Dermis microvascular lymphatic vessel endothelial cell (primary cell): ENCODE data around the gene COL4A5. TPM values are rescaled to one million over a fixed set of nuclear protein-coding genes. Genes with fewer than 3 reads are reported as not detected.
"Not testable (repeated sequence)": the region's sequence is repeated elsewhere in the genome, so short reads cannot be mapped to it uniquely, and the experiment has no call there.

Source experiments
- DNase-seq, 2 donors: peaks; one replicate each; pipeline versions ENCODE4 v3.0.0 to v3.0.0-alpha.2; 2010; ENCODE audit warnings: low read depth in 2 of 2
- total RNA-seq: library from RNA; depleted of rRNA; stranded (reverse); fragments of >200 nt; gene quantifications from 2 replicates; pipeline ENCODE4 v1.2.1, GENCODE V29; 2014

Gene COL4A5
- total RNA-seq, 1 donor from 2014 or later, result 30.7 TPM

DNA sequence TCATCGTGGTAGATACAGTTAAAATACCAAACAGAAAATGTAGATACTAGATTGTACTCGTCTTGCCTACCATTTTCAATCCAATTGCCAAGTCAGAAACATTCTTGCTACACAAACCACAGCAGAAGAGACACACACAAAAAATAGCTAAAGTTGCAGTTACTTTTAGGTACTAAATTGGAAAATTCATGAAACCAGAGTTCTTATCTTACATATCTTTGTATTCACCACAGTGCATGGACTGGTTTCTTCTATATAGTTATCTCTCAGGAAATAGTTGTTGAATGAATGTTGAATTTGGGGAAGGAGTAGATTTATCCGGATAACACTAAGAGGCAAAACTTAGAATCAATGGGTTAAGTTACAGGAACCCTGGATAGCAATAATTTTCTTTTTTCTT, 14.2 kb downstream of the COL4A5 start:
- DNase-seq, result no peak

DNA sequence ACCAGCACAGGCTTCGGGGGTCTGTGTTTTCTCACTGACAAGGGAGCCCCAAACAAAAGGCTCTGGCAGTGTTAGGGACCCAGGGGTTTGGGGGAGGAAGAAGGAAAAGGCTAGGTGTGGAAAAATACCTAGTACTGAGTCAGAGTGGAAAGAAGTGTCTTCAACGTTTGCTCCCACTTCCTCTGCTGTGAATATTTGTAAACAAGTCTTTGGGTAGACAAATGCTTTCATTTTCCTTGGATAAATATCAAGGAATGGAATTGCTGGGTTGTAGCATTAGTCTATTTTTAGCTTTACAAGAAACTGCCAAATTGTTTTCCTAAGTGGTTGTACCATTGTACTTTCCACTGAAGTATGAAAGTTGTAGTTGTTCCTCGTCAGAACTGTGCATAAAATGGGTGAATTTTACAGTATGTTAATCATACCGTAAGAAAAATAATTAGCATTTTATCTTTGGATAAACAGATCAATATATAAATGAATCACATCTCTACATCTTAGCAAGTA, 17.4 kb downstream of the COL4A5 start:
- DNase-seq, result no peak

DNA sequence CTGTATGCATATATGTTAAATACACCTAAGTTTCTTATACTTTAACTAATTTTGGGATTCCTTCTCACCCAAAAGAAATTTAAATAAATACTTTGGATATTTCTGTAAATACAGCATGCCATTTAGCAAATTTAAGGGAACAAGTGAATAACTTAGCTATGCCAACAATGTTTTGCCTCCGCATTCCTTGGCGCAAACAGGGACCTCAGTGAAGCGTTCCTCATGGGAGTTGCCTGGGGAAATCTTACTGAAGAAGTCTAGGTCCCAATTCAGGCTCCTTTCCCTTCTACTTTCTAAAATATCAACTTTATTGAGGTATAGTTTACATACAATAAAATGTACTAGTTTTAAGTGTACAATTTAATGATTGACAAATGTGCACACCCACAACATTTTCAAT, 25.0 kb downstream of the COL4A5 start:
- no peak for DNase-seq

DNA sequence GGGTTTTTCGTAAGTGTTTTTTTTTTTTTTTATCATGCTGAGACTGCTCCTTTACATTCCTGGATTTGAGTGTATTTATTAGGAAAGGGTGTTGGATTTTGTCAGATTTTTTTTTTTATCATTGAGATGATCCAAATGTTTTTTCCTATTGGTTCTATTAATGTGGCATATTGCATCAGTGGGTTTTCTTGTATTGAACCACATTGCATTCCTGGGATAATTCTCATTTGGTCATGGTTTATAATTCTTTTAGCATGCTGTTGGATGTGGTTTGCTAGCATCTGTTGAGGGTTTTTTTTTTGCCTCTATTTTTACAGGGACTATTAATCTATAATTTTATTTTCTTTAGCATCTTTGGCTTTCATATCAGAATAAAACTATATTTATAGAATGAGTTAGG, 28.8 kb downstream of the COL4A5 start:
- no peak for DNase-seq

DNA sequence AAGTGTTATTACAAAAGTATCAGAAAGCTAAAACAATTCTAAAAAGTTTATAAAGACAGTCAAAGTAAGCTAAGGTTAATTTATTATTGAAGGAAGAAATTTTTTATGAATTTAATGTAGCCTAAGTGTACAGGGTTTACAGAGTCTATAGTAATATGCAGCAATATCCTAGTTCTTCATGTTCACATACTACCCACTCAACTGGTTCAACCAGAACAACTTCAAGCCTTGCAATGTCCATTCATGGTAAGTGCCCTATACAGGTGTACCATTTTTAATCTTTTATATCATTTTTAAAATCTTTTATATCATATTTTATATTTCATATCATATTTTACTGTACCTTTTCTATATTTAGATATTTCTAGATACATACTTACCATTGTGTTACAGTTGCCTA, 34.3 kb downstream of the COL4A5 start:
- DNase-seq, result no peak

DNA sequence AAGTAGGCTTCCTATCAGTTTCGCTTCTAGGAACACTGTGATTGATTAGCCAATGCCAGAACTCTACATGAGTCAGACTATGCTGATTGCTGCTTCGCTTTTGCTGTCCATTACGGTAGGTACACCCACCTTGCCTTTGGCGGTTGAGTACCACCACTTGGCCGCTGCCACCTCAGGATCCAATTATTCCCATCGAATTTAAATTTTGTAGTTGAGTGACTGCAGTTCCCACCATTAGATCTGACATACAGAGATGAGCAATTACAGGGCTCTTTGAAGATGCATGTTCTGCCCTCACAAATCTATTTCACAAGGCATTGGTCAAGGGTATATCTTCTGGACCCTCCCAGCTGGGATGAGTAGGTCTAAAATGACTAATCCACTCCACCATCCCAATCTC, 41.9 kb downstream of the COL4A5 start:
- not testable (repeated sequence) for DNase-seq

DNA sequence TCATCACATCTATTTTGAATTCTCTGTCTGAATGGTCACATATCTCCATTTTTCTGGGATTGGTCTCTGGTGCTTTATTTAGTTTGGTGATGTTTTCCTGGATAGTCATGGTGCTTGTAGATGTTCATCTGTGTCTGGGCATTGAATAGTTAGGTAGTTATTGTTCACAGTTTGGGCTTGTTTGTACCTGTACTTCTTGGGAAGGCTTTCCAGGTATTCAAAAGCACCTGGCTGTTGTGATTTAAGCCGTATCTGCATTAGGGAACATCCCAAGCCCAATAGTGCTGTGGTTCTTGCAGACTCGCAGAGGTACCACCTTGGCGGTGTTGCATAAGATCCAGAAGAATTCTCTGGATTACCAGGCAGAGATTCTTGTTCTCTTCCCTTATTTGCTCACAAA, 44.6 kb downstream of the COL4A5 start:
- no peak for DNase-seq

DNA sequence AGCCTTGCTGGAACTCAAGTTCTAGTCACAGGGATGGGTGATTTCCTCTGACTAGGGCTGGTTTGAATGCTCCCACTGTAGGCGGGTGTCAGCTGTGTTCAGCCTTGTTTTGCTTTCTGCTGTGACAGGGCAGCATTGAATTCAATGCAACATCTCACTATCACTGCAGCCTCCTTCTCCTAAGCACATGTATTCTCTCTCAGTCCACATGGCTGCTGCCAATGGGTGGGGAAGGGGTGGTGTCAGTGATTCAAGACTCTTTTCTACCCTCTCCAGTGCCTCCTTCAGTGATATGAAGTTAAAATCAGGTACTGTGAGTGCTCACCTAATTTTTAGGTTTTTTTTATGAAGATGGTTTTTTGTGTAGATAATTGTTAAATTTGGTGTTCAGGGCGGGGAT, 46.3 kb downstream of the COL4A5 start:
- no peak for DNase-seq

DNA sequence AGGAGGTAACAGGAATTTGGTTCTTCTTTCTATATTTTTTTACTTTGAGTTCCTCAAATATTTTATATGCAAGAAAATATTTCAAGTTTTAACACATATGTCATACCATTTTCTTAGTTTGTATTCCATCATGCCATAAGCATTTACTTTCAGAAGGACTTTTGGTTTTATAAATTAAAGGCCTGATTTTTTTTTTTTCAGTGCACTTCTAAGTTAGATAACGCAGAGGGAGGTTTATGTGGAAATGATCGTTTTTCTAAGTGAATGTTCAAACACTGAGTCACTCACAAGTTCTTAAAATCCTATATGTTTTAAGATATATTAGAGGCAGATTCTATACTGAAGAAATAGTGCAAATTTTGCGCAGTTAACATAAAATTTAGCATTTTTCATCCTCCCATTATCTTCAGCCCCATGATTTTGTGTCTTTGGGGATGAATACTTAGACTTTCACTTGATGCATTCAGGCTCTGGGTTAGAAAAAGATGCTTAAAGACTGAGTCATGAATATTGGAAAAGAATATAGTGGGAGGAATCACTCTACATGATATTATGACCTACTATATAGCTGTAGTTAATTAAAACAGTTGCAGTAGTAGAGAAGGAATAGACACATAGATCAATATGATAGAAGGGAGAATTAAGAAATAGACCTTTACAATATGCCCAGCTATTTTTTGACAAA, 54.9 kb downstream of the COL4A5 start:
- DNase-seq, result no peak

DNA sequence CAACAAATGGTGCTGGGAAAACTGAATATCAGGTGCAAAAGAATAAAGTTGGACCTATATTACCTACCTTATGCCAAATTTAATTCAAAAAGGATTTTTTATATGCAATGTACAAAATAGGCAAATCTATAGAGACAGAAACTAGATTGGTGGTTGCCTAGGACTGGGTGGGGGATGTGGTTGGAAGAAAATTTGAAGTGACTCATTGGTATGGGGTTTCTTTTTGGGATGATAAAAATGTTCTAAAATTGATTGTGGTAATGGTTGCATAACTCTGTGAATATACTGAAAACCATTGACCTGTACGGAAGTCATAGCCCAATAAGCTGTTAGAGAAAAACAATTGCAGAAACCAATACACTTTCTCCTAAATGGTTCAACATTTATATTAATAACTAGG, 72.1 kb downstream of the COL4A5 start:
- no peak for DNase-seq

DNA sequence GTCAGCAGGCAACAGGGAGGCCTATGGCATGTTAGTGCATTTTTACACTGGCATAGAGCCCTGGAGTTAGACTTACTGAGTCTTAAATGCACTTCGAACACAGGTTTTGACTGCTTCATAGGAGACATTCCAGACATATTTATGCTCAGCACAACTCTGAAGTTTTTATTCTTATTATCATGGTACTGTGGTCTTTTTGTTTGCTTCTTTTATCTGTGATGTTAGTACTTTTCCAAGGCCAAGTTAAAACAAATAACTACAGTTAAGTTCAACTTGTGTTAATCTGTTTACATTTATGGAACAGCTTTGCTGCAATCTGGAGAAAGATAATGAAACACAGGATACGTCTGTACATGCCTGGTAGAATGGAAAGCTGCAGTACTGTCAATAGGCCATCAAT, 76.5 kb downstream of the COL4A5 start:
- DNase-seq, result peak in 1 of 2 donors; percentile 32

DNA sequence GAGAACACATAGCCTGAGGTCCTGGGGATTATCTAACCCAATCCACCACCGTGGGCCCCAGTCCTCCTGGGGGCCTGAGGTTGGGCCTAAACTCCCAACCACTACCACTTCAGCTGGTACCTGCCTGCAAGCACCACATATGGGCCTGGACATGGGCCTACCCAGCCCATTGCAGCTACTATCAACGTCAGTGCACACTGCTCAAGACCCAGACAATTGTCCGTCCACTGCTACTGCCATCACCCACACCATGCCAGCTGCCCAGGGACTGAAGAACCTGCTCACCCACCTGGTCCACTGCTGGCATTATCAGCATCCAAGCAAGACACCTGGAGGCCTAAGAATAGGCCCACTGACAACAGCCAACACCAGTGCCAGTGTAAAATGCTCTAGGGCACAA, 88.1 kb downstream of the COL4A5 start:
- DNase-seq, result no peak

DNA sequence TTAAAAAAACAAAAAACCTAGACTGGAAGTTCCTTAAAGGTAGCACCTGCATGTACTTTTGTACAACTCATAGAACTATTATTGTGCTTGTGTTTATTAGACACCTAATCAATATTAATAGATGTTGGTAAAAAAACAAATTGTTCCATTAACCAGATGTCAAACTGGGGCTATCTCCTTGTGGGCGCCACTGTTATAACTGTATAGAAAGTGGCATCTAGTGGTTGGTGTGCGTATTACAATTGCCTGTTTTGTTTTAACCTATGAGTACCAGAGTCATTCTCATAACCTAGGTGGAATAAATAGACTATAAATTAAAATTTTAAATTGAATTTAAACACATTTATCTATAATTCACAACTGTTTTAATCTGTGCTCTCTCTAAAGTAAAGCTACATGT, 97.4 kb downstream of the COL4A5 start:
- peak; percentile 30 to 54 for DNase-seq

DNA sequence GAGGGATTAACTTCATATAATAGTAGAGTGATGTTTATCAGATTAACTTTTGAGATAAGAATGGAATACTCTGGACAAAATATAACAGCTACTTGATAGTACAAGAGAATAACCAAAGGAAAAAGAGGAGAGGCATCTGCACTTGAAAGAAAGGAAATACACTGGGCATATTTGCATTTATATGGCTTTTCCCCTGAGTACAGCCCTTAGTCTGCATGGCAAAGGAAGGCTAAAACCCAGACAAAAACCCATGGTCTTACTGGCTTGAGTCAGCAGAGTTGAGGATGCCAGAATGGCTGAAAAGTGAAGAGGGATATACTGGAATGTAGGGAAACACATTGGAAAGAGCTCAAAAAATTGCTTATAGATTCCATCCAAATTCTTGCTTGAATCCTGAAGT, 101.6 kb downstream of the COL4A5 start:
- no peak for DNase-seq

DNA sequence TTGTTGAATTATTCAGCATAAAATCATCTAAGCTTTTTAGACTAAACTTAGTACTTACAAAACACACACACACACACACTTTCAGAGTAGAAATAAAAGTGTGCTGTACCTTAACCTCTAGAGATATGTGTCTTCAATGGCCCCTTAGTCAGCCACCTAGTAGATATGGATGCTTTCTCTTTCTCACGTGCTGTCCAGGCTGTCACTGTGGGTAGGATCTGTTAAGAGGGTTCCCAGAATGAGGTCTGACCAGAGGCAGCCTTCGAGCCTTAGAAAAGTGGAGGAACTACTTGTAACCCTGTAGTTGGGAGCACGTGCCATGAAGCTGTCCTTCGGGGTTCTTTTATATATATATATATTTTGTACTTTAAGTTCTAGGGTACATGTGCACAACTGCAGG, 117.9 kb downstream of the COL4A5 start:
- no peak for DNase-seq

DNA sequence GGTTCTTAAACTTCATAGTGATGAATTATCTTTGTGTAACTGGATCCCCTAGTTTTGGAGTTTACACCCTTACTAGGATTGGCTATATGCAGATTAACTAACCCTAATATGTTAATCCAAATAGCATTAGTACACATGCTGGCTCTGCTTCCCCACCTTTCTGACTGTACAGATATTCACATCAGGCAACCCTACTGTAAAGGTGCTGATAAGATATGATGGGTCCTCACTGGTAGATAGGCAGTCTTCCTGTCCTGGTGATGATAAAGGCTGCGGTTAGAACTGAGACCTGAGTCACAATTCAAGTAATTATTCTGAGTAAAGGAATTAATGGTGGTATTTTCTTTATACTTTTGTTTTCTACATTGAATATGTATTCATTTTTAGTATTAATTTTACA, 118.6 kb downstream of the COL4A5 start:
- DNase-seq, result no peak

DNA sequence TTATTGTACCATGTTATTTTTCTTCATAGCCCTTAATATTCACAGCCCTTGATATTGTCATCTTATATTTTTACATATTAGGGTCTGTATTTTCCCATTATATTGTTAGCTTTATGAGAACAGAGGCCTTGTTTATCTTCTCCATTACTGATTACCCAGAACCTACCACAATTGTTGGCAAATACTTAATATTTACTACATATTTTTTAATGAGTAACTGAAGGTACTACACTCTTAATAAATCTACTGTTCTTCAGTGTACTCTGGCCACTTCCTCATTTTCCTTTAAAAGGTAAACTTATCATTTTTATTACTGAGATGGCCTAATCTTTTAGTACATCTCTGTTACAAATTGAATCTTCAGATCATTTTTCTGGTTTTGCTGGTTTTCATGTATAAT, 133.5 kb downstream of the COL4A5 start:
- no peak for DNase-seq

DNA sequence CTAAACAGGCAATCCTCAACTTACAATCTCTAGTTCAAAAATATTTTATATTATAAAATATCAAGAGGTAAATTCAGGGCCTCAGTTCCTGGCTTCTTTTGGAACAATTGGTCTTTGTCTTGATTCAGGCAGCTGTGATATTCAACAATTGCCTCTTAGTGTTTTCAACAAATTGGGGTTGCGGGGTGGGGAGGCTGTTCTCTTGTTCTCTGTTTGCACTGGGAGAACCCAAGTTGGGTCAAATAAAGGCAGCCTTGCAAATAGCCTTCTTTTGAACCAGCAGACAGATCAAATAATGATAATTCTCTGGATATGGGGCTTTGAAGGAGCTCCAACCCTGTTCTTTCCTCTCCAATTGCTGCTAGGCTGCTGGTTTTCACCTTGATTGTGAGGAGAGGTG, 142.5 kb downstream of the COL4A5 start:
- no peak for DNase-seq

DNA sequence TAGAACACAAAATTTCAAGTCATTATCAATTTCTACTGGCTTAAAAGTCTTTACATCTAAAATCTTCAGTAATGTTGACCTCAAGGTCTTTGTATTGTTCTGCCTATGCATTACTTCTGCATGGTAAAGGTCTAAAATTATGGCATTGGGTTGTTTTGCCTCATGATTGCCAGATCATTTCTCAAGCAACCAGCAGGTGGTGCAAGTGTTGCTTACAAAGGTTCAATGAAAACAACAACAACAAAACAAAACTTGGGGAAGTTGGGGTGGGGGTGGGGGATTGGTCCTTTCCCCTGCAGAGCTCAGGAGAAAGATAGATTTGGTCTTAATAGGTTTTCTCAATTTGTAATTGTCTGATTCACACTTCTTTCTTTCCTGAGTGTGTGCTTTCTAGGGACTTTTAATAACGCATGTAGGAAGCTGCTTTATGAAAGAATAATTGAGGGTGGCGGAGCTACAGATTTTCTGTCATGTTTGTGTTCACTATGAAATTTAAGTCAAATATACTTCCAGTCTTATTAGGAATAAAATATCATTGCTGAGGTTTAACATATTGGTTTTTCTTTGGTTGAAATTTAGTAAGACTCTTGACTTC, 145.1 kb downstream of the COL4A5 start:
- peak in 1 of 2 donors; percentile 20 for DNase-seq

DNA sequence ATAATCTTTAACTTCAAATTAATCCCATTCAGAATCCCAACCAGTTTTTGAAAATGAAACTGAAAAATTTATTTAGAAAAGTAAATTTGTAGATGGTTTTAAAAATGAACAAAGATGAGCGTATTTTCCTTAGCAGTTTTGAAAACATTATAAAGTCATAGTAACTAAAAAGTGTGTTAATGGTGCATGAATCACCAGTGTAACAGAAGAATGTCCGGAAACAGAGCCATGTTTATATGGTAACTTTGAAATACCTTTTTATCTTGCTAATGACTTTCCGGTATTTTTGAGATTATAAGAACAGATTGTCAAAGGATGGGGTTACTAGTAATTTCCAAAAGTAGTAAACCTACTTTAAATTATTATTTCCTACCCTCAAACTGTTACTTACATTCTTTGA, 150.9 kb downstream of the COL4A5 start:
- peak; percentile 21 to 63 for DNase-seq

DNA sequence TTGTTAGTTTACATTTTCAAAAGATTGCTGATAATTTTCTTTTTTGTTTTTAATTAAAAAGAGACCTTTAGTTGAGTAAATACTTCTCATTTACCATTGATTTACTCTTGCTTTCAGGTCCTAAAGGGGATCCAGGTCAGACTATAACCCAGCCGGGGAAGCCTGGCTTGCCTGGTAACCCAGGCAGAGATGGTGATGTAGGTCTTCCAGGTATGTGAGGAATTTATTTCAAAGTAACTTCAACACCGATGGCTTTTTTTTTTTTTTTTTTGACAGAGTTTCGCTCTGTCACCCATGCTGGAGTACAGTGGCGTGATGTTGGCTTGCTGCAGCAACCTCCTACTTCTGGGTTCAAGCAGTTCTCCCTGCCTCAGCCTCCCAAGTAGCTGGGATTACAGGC, 161.6 kb downstream of the COL4A5 start:
- DNase-seq, result no peak

DNA sequence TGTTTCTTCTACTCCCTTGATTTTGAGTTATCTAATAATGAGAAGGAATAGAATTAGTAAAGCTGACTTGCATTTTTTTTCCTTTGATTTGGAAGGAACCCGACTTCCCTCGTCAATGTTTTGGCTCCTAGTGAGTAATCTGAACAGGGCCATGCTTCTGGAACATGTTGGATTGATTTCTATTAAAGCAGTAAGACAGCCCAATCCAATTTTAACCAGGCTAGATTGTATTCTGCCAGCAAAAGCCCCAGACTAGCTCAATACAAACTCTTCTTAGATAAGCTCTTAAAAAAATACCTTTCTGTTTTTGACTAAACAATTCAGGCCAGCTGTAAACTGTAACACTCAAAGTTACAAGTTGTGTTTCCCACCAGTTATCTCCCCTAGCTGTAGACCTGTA, 170.5 kb downstream of the COL4A5 start:
- no peak for DNase-seq

DNA sequence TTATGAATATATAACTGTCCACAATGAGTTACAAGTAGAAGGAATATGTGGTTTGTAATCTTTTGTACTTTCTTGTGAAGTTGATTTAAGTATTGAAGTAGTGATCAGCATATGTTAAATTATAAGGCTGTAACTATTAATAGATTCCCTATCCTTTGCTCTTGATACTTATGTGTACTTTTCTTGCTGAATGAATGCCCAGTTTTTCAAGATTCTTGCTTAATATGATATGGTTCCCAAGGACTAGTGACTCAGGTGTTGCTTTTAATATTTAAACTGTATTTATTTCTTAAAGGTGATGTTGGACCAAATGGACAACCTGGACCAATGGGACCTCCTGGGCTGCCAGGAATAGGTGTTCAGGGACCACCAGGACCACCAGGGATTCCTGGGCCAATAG, 175.0 kb downstream of the COL4A5 start:
- no peak for DNase-seq

DNA sequence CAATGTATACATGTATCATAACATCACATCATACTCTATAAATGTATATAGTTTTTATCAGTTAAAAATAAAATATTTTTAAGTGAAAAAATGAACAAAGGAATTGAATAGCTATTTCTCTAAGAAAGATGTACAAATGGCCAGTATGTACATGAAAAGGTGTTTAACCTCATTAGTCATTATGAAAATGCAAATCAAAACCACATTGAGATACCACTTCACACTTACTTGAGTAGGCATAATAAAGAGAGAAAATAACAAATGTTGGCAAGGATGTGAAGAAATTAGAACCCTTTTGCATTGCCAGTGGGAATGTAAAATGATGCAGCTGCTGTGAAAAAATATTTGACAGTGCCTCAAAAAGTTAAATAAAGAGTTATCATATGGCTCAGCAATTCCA, 201.2 kb downstream of the COL4A5 start:
- no peak for DNase-seq
